Measurements from ENCODE around the gene GAP43. TPM values are rescaled to one million over a fixed set of nuclear protein-coding genes. Genes with fewer than 3 reads are reported as not detected.

Gene GAP43
- total and polyA plus RNA-seq, 2 donors (not counting 1 experiment from before 2014, with no cell fraction given) = 0.17 to 2.1 TPM

DNA sequence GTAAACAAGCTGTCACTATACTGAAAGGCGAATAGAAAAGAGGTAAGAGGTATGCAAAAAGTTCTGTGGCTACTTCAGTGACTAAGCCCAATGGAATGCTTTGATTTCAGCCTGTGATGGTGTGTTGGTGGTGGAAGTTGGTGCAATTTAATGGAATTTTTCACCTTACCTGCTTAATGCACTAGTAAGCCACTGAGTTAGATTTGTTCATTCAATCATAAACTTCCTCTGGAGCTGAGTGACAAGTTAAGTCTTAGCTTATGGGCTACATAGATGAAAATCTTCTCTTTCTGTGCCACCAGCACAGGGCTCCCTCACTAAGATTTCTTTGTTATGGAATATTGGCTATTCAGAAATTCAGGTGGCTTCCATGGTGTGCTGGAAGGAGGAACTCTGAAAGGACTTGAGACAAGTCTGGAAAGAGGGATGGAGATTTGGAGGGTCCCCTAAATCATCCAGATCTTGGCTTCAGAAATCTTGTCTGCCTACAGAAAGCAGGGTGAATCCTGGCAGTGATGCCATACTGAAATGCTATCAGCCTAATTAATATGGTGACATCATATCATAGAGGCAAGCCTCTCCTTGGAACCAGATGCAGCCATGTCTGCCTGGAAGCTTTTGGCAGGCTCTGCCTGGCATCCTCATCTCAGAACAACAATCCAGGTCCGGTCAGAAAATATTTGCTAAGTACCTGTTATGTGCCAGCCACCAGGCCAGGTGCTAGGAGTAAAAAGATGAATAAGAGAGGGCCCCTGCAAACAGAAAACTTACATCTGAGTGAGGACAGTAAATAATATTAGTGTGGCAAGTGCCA lies 8.1 kb upstream of the GAP43 start:
- no peaks in the 10 kb centered on the region for H4K20me1 ChIP-seq (ENCODE audit: control insufficient read depth, extremely low read depth, insufficient read depth, low read length)
- no peaks in the 10 kb centered on the region for H3K4me1 ChIP-seq (ENCODE audit: control insufficient read depth, extremely low read depth, insufficient read depth, low read length)
- no peaks in the 10 kb centered on the region for H3K9me3 ChIP-seq (ENCODE audit: control insufficient read depth, insufficient read depth, low read depth, low read length)
- H3K36me3 ChIP-seq (ENCODE audit: control insufficient read depth, insufficient read depth, low read length) = no peaks in the 10 kb centered on the region
- TF ChIP-seq, protein P1, sequence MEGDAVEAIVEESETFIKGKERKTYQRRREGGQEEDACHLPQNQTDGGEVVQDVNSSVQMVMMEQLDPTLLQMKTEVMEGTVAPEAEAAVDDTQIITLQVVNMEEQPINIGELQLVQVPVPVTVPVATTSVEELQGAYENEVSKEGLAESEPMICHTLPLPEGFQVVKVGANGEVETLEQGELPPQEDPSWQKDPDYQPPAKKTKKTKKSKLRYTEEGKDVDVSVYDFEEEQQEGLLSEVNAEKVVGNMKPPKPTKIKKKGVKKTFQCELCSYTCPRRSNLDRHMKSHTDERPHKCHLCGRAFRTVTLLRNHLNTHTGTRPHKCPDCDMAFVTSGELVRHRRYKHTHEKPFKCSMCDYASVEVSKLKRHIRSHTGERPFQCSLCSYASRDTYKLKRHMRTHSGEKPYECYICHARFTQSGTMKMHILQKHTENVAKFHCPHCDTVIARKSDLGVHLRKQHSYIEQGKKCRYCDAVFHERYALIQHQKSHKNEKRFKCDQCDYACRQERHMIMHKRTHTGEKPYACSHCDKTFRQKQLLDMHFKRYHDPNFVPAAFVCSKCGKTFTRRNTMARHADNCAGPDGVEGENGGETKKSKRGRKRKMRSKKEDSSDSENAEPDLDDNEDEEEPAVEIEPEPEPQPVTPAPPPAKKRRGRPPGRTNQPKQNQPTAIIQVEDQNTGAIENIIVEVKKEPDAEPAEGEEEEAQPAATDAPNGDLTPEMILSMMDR (conservative IDR thresholded peaks at IDR 0.05 in 1 of 2, IDR thresholded peaks at IDR 0.05 in 1 of 2; ENCODE audit: low read depth in 1 of 2, low read length in 2 of 2) = no peak
- no peak for TF ChIP-seq EZH2 (IDR thresholded peaks at IDR 0.05; ENCODE audit: low read length, missing control alignments)
- H3K4me3 ChIP-seq (replicated peaks in 1 of 4; ENCODE audit: control extremely low read depth in 1 of 4, insufficient read depth in 1 of 4, low read depth in 3 of 4, low read length in 4 of 4) = no peak overlapping the region
- no peak overlapping the region for H3K27ac ChIP-seq (ENCODE audit: insufficient read depth, low read length)
- peak; percentile 13 to 80 for DNase-seq (ENCODE audit: low read depth in 2 of 2)
- H3K27me3 ChIP-seq (ENCODE audit: control insufficient read depth, insufficient read depth, low read length) = no peaks in the 10 kb centered on the region
- no peaks in the 10 kb centered on the region for H3K79me2 ChIP-seq (ENCODE audit: control insufficient read depth, insufficient read depth, low read length)
- H3K9ac ChIP-seq (ENCODE audit: insufficient read depth, low read length) = no peak overlapping the region
- H3K4me2 ChIP-seq (ENCODE audit: extremely low read depth, insufficient read depth, low read length) = no peak overlapping the region
- H2AFZ ChIP-seq (ENCODE audit: low read length) = no peak overlapping the region

GRCh38 chr3:115616461-115616860 lies 6.8 kb upstream of the GAP43 start:
- no peak for DNase-seq (ENCODE audit: low read depth in 2 of 2)
- Histone ChIP-seq H3K79me2 (ENCODE audit: control insufficient read depth, insufficient read depth, low read length) (no peaks in the 10 kb centered on the region), H3K4me2 (ENCODE audit: extremely low read depth, insufficient read depth, low read length) (no peak overlapping the region), H3K27me3 (ENCODE audit: control insufficient read depth, insufficient read depth, low read length) (no peaks in the 10 kb centered on the region), H3K4me3 (replicated peaks in 1 of 4; ENCODE audit: control extremely low read depth in 1 of 4, insufficient read depth in 1 of 4, low read depth in 3 of 4, low read length in 4 of 4) (no peak overlapping the region), H3K9me3 (ENCODE audit: control insufficient read depth, insufficient read depth, low read depth, low read length) (no peaks in the 10 kb centered on the region), H3K9ac (ENCODE audit: insufficient read depth, low read length) (no peak overlapping the region), H3K4me1 (ENCODE audit: control insufficient read depth, extremely low read depth, insufficient read depth, low read length) (no peaks in the 10 kb centered on the region), H4K20me1 (ENCODE audit: control insufficient read depth, extremely low read depth, insufficient read depth, low read length) (no peaks in the 10 kb centered on the region), H3K27ac (ENCODE audit: insufficient read depth, low read length) (no peak overlapping the region), H2AFZ (ENCODE audit: low read length) (no peak overlapping the region), H3K36me3 (ENCODE audit: control insufficient read depth, insufficient read depth, low read length) (no peaks in the 10 kb centered on the region)
- no peak for TF ChIP-seq EZH2 (IDR thresholded peaks at IDR 0.05; ENCODE audit: low read length, missing control alignments)
- TF ChIP-seq, protein P1 (conservative IDR thresholded peaks at IDR 0.05 in 1 of 2, IDR thresholded peaks at IDR 0.05 in 1 of 2; ENCODE audit: low read depth in 1 of 2, low read length in 2 of 2) = no peak

GRCh38 chr3:115617591-115617990 lies 5.7 kb upstream of the GAP43 start:
- Histone ChIP-seq H2AFZ (ENCODE audit: low read length) (no peak overlapping the region), H4K20me1 (ENCODE audit: control insufficient read depth, extremely low read depth, insufficient read depth, low read length) (no peaks in the 10 kb centered on the region), H3K4me1 (ENCODE audit: control insufficient read depth, extremely low read depth, insufficient read depth, low read length) (no peaks in the 10 kb centered on the region), H3K4me2 (ENCODE audit: extremely low read depth, insufficient read depth, low read length) (no peak overlapping the region), H3K27me3 (ENCODE audit: control insufficient read depth, insufficient read depth, low read length) (no peaks in the 10 kb centered on the region), H3K79me2 (ENCODE audit: control insufficient read depth, insufficient read depth, low read length) (no peaks in the 10 kb centered on the region), H3K9me3 (ENCODE audit: control insufficient read depth, insufficient read depth, low read depth, low read length) (no peaks in the 10 kb centered on the region), H3K27ac (ENCODE audit: insufficient read depth, low read length) (no peak overlapping the region), H3K36me3 (ENCODE audit: control insufficient read depth, insufficient read depth, low read length) (no peaks in the 10 kb centered on the region), H3K4me3 (replicated peaks in 1 of 4; ENCODE audit: control extremely low read depth in 1 of 4, insufficient read depth in 1 of 4, low read depth in 3 of 4, low read length in 4 of 4) (no peak overlapping the region), H3K9ac (ENCODE audit: insufficient read depth, low read length) (no peak overlapping the region)
- TF ChIP-seq, protein P1 (conservative IDR thresholded peaks at IDR 0.05 in 1 of 2, IDR thresholded peaks at IDR 0.05 in 1 of 2; ENCODE audit: low read depth in 1 of 2, low read length in 2 of 2) = no peak
- no peak for TF ChIP-seq EZH2 (IDR thresholded peaks at IDR 0.05; ENCODE audit: low read length, missing control alignments)
- no peak for DNase-seq (ENCODE audit: low read depth in 2 of 2)

All from fibroblast of lung (primary cell).